Osteocyte (in vitro differentiated cells): ENCODE data around the gene BLOC1S4. TPM values are rescaled to one million over a fixed set of nuclear protein-coding genes. Genes with fewer than 3 reads are reported as not detected.

Source experiments
- DNase-seq: peaks from one replicate; pipeline ENCODE4 v3.0.0; 2021; ENCODE audit warnings: mixed read lengths; ENCODE audit not compliant: unreplicated experiment; ENCODE audit errors: extremely low spot score
- H3K27ac Mint-ChIP-seq: one replicate; pipeline ENCODE4 v1.8.0; 2021; ENCODE audit warnings: mild to moderate bottlenecking, mixed read lengths; ENCODE audit not compliant: unreplicated experiment
- H3K27me3 Mint-ChIP-seq: one replicate; pipeline ENCODE4 v1.8.0; 2021; ENCODE audit warnings: mixed read lengths; ENCODE audit not compliant: unreplicated experiment
- H3K36me3 Mint-ChIP-seq: one replicate; pipeline ENCODE4 v1.8.0; 2021; ENCODE audit warnings: mixed read lengths; ENCODE audit not compliant: unreplicated experiment
- H3K4me1 Mint-ChIP-seq: one replicate; pipeline ENCODE4 v1.8.0; 2021; ENCODE audit warnings: mixed read lengths; ENCODE audit not compliant: unreplicated experiment
- H3K4me3 Mint-ChIP-seq: one replicate; pipeline ENCODE4 v1.8.0; 2021; ENCODE audit warnings: mild to moderate bottlenecking, moderate library complexity, mixed read lengths; ENCODE audit not compliant: unreplicated experiment
- H3K9me3 Mint-ChIP-seq: one replicate; pipeline ENCODE4 v1.8.0; 2021; ENCODE audit warnings: mixed read lengths; ENCODE audit not compliant: unreplicated experiment
- CTCF ChIP-seq: fragments of 200-600 bp; sonication (generic); IDR thresholded peaks from 2 replicates; pipeline ENCODE4 v1.5.0; 2021; ENCODE audit warnings: antibody characterized with exemption, mild to moderate bottlenecking, moderate library complexity
- total RNA-seq: library from RNA; stranded (reverse); gene quantifications from 2 replicates; pipeline ENCODE4 v1.2.1, GENCODE V29; 2021

The BLOC1S4 gene
- total RNA-seq, 1 donor from 2014 or later: 14.9 TPM

- H3K27me3 Mint-ChIP-seq: no peaks in the 10 kb centered on the region
- no peak for DNase-seq
- peaks cover 3% of the 10 kb centered on the region for H3K36me3 Mint-ChIP-seq
- no peaks in the 10 kb centered on the region for H3K9me3 Mint-ChIP-seq
- H3K4me1 Mint-ChIP-seq: peaks cover 37% of the 10 kb centered on the region
- TF ChIP-seq CTCF: no peak
- H3K27ac Mint-ChIP-seq: peak within 1 kb of the TSS; percentile 53
- H3K4me3 Mint-ChIP-seq: no peak within 1 kb of the TSS
These were observed 22.5 kb upstream of the BLOC1S4 start, which contains the start of gene S100P for GRCh38 chr4:6693231-6694176. S100P (plus strand) TSS chr4:6693878; CDS start chr4:6693933, 55 bp downstream.

DNA sequence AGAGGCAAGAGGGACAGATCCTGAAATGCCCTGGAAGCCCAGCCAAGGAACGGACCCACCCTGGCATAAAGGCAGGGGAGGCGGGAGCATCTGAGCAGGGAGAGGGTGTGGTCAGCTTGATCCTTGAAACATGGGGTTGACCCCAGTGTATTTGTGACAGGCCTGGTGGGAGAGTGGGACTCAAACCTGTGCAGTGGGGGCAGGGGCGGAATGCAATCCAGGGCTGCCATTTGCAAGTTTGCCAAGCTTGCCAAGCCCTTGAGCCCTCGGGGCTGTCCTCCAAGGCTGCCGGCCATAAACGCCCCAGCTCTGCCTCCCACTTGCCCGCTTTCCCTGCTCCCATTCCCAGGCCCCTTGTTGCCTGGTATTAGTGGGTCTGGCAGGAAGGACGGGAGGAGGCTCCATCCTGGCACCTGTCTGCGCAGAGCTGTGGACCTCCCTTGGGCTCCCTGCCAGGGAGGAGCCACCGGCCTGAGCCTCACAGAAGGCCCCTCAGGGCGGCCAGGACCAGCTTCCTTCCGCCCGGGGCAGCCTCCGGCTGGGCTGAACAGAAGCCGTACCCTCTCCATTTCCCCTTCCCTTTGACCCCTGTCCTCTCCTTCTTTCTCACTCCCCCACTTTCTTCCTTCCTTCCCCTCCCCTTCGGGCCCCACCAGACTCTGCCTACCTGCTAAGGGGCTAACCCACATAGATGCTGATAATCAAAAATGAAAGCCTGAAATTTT is 21.6 kb upstream of the BLOC1S4 start:
- Mint-ChIP-seq H3K27ac (no peak overlapping the region), H3K9me3 (no peaks in the 10 kb centered on the region), H3K4me3 (no peak overlapping the region), H3K27me3 (no peaks in the 10 kb centered on the region), H3K4me1 (peaks cover 29% of the 10 kb centered on the region), H3K36me3 (peaks cover 3% of the 10 kb centered on the region)
- no peak for DNase-seq
- no peak for TF ChIP-seq CTCF

GRCh38 chr4:6695660-6696610 is 20.0 kb upstream of the BLOC1S4 start:
- Mint-ChIP-seq H3K4me1 (peaks cover 17% of the 10 kb centered on the region), H3K4me3 (no peak overlapping the region), H3K27me3 (no peaks in the 10 kb centered on the region), H3K9me3 (no peaks in the 10 kb centered on the region), H3K27ac (no peak overlapping the region), H3K36me3 (peaks cover 3% of the 10 kb centered on the region)
- no peak for TF ChIP-seq CTCF
- DNase-seq: no peak

DNA sequence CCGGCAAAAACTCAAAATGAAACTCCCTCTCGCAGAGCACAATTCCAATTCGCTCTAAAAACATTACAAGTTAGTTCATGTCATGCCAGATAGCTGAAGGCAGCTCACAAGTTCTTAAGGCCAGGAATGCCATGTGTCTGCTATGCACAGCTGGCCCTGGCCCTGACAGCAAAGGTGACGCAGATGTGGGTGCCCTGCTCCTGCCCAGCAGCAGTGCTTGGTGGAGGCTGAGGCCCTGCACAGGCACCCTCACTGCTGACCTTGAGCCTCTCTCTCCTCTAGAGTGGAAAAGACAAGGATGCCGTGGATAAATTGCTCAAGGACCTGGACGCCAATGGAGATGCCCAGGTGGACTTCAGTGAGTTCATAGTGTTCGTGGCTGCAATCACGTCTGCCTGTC is 19.4 kb upstream of the BLOC1S4 start:
- no peak for DNase-seq
- H3K4me3 Mint-ChIP-seq: no peak overlapping the region
- TF ChIP-seq CTCF: no peak
- H3K27me3 Mint-ChIP-seq: no peaks in the 10 kb centered on the region
- no peaks in the 10 kb centered on the region for H3K9me3 Mint-ChIP-seq
- H3K4me1 Mint-ChIP-seq: peaks cover 17% of the 10 kb centered on the region
- no peak overlapping the region for H3K27ac Mint-ChIP-seq
- peaks cover 7% of the 10 kb centered on the region for H3K36me3 Mint-ChIP-seq
